Endothelial cell of umbilical vein (primary cell): ENCODE measurements around the gene ZFAND5.

Source experiments
- CTCF ChIP-seq, 2 donors: IDR thresholded peaks; 1 replicate in 1 of 2; 2 replicates in 1 of 2; pipeline ENCODE4 v1.5.1; 2011; ENCODE audit warnings: low read length in 2 of 2, mild to moderate bottlenecking in 2 of 2, moderate library complexity in 2 of 2, control low read depth in 1 of 2, inconsistent platforms in 1 of 2, low read depth in 1 of 2; ENCODE audit not compliant: insufficient read depth in 1 of 2; ENCODE audit errors: extremely low read depth in 1 of 2
- FOS ChIP-seq: IDR thresholded peaks from 2 replicates; pipeline ENCODE4 v1.6.1; 2011; ENCODE audit warnings: mild to moderate bottlenecking, low read length, moderate library complexity, borderline replicate concordance; ENCODE audit not compliant: insufficient read depth
- MYC ChIP-seq: IDR thresholded peaks from one replicate; pipeline ENCODE4 v1.6.1; 2011; ENCODE audit warnings: mild to moderate bottlenecking, low read depth, low read length
- TF ChIP-seq, protein P1 (sequence below): IDR thresholded peaks from 2 replicates; pipeline ENCODE4 v1.6.1; 2011; ENCODE audit not compliant: insufficient read depth, insufficient read length

- TF ChIP-seq FOS (no peak), CTCF (IDR thresholded peaks at IDR 0.05; ENCODE audit: extremely low read depth in 1 of 2, insufficient read depth in 1 of 2, low read depth in 1 of 2, low read length in 2 of 2) (no peak), MYC (no peak)
- TF ChIP-seq, protein P1, sequence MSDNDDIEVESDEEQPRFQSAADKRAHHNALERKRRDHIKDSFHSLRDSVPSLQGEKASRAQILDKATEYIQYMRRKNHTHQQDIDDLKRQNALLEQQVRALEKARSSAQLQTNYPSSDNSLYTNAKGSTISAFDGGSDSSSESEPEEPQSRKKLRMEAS: no peak
Observed at GRCh38 chr9:72361217-72361616, 3.8 kb downstream of the ZFAND5 start.
